Astrocyte of the hippocampus (primary cell): Measurements from ENCODE around the gene SLC25A5.
A peak's percentile ranks its signal among the peaks of the same experiment; 100 is the strongest.
"Not testable (repeated sequence)": the region's sequence is repeated elsewhere in the genome, so short reads cannot be mapped to it uniquely, and the experiment has no call there.

Source experiments
- DNase-seq: peaks from one replicate; pipeline ENCODE4 v3.0.0; 2011; ENCODE audit warnings: low read depth, low spot score

The SLC25A5 gene

GRCh38 chrX:119477812-119478232 is 9.6 kb downstream of the SLC25A5 start:
- no peak for DNase-seq

- DNase-seq: no peak
Observed at GRCh38 chrX:119478504-119478903, 10.3 kb downstream of the SLC25A5 start.

- DNase-seq: no peak
Observed at GRCh38 chrX:119479845-119480244, 11.6 kb downstream of the SLC25A5 start.

GRCh38 chrX:119481323-119481801 is 13.1 kb downstream of the SLC25A5 start:
- DNase-seq: no peak

- no peak for DNase-seq
Observed at GRCh38 chrX:119482041-119482440, 13.8 kb downstream of the SLC25A5 start.

- peak; percentile 65 for DNase-seq
Observed at GRCh38 chrX:119482481-119483480, 14.5 kb downstream of the SLC25A5 start.

- DNase-seq: no peak
Observed at GRCh38 chrX:119486745-119487144, 18.5 kb downstream of the SLC25A5 start.

- DNase-seq: not testable (repeated sequence)
Observed at GRCh38 chrX:119487766-119488165, 19.5 kb downstream of the SLC25A5 start.

GRCh38 chrX:119488749-119489148 is 20.5 kb downstream of the SLC25A5 start:
- DNase-seq: peak; percentile 64

GRCh38 chrX:119489212-119490074 is 21.2 kb downstream of the SLC25A5 start:
- DNase-seq: no peak

GRCh38 chrX:119492463-119492862 is 24.2 kb downstream of the SLC25A5 start:
- no peak for DNase-seq

- DNase-seq: not testable (repeated sequence)
Observed at GRCh38 chrX:119493851-119494495, 25.7 kb downstream of the SLC25A5 start.

GRCh38 chrX:119495734-119496726 is 27.8 kb downstream of the SLC25A5 start:
- no peak for DNase-seq

GRCh38 chrX:119497185-119497584 is 28.9 kb downstream of the SLC25A5 start:
- DNase-seq: no peak

- DNase-seq: no peak
Observed at GRCh38 chrX:119500061-119500800, 32.0 kb downstream of the SLC25A5 start.

- DNase-seq: no peak
Observed at GRCh38 chrX:119501511-119502148, 33.4 kb downstream of the SLC25A5 start.

- DNase-seq: peak; percentile 41
Observed at GRCh38 chrX:119502727-119503483, 34.7 kb downstream of the SLC25A5 start.

GRCh38 chrX:119503484-119503861 is 35.2 kb downstream of the SLC25A5 start:
- peak; percentile 79 for DNase-seq
